Esophagus muscularis mucosa (tissue), 4 donors: ENCODE measurements around the gene MAN1C1.

Experiments used
- EP300 ChIP-seq: sonication (generic); formaldehyde crosslinking; IDR thresholded peaks from one replicate; pipeline ENCODE4 v1.6.1; 2017; ENCODE audit warnings: antibody characterized with exemption
- POLR2A ChIP-seq: fragments of 450-650 bp; IDR thresholded peaks from one replicate; pipeline ENCODE4 v1.6.1; 2017; ENCODE audit warnings: antibody characterized with exemption, moderate library complexity, mild to moderate bottlenecking, low read depth
- POLR2AphosphoS5 ChIP-seq, 2 donors: sonication (generic); formaldehyde crosslinking; IDR thresholded peaks; one replicate each; pipeline ENCODE4 v1.6.1; 2017; ENCODE audit warnings: antibody characterized with exemption in 2 of 2
- TF ChIP-seq, protein P1 (sequence below), 3 experiments: fragments of 200-600 bp in 2 of 3; fragments of 450-650 bp in 1 of 3; sonication (generic) in 2 of 3; IDR thresholded peaks; one replicate each; pipeline ENCODE4 v1.5.1; 2017 to 2019; ENCODE audit warnings: antibody characterized with exemption in 3 of 3, mild to moderate bottlenecking in 2 of 3, moderate library complexity in 1 of 3

DNA sequence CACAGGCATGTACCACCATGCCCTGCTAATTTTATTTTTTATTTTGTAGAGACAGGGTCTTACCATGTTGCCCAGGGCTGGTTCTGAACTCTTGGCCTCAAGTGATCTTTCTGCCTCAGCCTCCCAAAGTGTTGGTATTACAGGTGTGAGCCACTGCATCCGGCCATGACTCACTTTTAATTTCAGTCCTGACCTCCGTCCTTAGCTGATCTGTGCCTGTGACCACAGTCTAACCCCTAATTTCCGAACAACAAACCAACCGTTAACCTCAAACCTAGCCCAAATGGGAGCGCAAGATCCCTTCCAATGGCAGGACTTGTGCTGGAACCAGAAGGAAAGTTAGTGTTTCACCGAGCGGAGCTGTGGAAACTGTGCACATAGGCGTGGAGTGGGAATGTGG is 29.3 kb upstream of the MAN1C1 start:
- TF ChIP-seq, protein P1, sequence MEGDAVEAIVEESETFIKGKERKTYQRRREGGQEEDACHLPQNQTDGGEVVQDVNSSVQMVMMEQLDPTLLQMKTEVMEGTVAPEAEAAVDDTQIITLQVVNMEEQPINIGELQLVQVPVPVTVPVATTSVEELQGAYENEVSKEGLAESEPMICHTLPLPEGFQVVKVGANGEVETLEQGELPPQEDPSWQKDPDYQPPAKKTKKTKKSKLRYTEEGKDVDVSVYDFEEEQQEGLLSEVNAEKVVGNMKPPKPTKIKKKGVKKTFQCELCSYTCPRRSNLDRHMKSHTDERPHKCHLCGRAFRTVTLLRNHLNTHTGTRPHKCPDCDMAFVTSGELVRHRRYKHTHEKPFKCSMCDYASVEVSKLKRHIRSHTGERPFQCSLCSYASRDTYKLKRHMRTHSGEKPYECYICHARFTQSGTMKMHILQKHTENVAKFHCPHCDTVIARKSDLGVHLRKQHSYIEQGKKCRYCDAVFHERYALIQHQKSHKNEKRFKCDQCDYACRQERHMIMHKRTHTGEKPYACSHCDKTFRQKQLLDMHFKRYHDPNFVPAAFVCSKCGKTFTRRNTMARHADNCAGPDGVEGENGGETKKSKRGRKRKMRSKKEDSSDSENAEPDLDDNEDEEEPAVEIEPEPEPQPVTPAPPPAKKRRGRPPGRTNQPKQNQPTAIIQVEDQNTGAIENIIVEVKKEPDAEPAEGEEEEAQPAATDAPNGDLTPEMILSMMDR (IDR thresholded peaks at IDR 0.05): no peak
- no peak for TF ChIP-seq POLR2A
- TF ChIP-seq POLR2AphosphoS5 (IDR thresholded peaks at IDR 0.05): no peak
- no peak for TF ChIP-seq EP300
